ENCODE data around the gene FGD5. TPM values are rescaled to one million over a fixed set of nuclear protein-coding genes. Genes with fewer than 3 reads are reported as not detected.

The FGD5 gene
- total RNA-seq, 1 donor from 2014 or later, result 86.1 TPM

GRCh38 chr3:14789640-14790285 lies 29.0 kb upstream of the FGD5 start:
- no peak for DNase-seq (ENCODE audit: low read depth in 2 of 2)

- peak; percentile 76 to 86 for DNase-seq (ENCODE audit: low read depth in 2 of 2)
Observed at GRCh38 chr3:14791343-14791945, 27.3 kb upstream of the FGD5 start.

DNA sequence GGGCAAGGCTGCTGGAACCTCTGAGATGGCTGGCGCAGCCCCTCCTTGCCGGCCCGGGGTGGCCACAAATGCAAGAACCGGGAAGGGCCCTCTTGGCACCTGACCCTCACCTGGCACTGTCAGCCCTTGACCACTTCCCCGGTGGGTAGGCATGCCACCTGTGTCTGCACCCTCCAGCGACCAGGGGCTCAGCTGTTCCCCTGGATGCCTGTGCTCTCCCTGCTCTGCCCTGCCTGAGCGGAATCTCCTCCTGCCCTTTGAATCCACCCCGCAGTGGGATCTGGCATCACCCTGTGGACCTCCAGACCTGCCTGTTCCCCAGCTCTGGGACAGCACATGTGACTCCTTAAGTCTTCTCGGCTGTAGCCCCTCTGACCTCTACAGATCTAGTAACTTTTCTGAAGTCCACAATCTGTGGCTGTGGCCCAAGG lies 26.1 kb upstream of the FGD5 start:
- DNase-seq (ENCODE audit: low read depth in 2 of 2), result no peak

- peak; percentile 25 to 34 for DNase-seq (ENCODE audit: low read depth in 2 of 2)
Observed at GRCh38 chr3:14793126-14793857, 25.5 kb upstream of the FGD5 start.

GRCh38 chr3:14793858-14794234 lies 24.9 kb upstream of the FGD5 start:
- no peak for DNase-seq (ENCODE audit: low read depth in 2 of 2)

GRCh38 chr3:14794435-14794834 lies 24.3 kb upstream of the FGD5 start:
- DNase-seq (ENCODE audit: low read depth in 2 of 2), result no peak

- DNase-seq (ENCODE audit: low read depth in 2 of 2), result no peak
Observed at GRCh38 chr3:14795996-14796395, 22.8 kb upstream of the FGD5 start.

DNA sequence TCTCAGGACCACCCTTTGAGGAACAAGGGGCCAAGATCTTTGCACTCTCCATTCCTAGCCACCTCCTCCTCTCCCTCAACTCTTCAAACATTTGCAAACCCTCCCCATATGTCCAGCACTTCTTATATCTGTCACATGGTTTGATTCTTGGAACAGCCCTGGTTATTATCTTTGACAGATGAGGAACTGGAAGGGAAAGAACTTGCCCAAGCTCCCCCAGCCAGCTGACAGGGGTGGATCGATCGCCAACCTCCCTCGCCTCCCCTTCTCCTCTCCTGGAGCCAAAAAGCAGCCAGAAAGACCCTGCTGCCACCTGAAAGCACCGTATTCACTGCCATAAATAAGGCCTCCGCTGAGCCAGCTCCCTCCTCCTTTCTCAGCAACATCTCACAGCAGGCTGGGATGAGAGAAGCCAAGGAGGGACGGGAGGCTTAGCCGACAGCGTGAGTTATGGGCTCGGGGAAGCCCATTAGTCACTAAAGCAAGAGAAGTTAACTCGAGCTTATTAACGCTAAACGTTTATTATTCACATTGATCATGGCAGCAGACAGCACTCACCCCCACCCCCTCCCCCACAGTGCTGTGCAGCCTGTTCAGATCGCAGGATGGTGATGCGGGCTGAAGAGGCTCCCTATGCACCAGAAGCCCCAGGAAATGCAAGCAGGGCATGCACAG lies 22.2 kb upstream of the FGD5 start:
- no peak for DNase-seq (ENCODE audit: low read depth in 2 of 2)

GRCh38 chr3:14797731-14798130 lies 21.0 kb upstream of the FGD5 start:
- no peak for DNase-seq (ENCODE audit: low read depth in 2 of 2)

DNA sequence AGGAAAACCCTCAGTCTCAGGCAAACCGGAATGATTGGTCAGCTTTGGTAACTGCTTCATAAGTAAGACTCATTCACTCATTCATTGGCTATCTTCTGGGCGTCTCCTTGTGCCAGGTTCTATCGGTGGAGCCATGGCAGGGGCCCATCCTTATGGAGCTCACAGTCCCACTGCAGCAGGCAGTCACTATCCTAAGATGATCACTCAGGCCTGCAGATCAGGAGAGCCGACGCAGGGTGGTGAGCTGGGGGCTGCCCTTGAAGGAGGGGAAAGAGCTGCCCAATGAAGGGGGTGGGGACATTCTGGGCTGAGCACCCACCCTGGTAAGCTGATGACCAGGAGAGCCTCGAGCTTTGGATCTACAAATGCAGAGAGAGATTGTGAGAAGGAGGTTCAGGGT lies 20.5 kb upstream of the FGD5 start:
- no peak for DNase-seq (ENCODE audit: low read depth in 2 of 2)

DNA sequence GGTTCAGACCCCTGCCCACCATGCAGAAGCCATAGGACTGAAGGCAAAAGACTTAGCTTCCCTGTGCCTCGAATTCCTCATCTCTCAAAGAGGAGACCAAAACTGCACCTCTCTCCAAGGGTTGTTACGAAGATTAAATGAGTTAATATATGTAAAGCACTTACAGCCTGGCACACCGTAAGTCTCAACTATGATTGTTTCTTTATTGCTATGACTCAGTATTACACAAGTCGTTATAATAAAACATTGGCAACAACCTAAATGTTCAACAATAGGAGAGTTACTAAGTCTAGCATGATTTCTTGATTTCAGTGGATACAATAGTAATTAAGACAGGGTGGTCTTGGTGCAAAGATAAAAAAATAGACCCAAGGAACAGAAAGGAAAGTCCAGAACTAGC lies 19.6 kb upstream of the FGD5 start:
- DNase-seq (ENCODE audit: low read depth in 2 of 2), result peak in 1 of 2 donors; percentile 48

DNA sequence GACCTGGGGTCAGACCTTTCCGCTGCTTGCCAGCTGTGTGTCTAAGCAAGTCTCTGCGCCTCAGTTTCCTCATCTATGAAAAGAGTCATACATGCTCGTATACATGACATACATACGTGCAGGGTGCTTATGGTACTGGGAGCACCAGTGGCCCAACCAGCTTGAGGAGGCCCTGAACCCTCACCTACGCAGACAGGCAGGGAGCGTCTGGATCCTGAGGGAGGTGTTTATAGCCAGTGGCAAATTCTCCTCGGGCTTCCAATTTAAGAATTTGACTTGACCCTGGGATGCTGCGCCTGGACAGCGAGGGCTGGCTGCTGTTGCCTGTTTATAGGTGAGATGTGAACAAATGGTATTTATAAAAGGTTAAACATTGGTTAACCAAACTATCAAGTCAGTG lies 17.7 kb upstream of the FGD5 start:
- no peak for DNase-seq (ENCODE audit: low read depth in 2 of 2)

- DNase-seq (ENCODE audit: low read depth in 2 of 2), result no peak
Observed at GRCh38 chr3:14801668-14802380, 16.9 kb upstream of the FGD5 start.

GRCh38 chr3:14802381-14802731 lies 16.4 kb upstream of the FGD5 start:
- no peak for DNase-seq (ENCODE audit: low read depth in 2 of 2)

GRCh38 chr3:14803101-14803980 lies 15.4 kb upstream of the FGD5 start:
- peak; percentile 89 to 91 for DNase-seq (ENCODE audit: low read depth in 2 of 2)

DNA sequence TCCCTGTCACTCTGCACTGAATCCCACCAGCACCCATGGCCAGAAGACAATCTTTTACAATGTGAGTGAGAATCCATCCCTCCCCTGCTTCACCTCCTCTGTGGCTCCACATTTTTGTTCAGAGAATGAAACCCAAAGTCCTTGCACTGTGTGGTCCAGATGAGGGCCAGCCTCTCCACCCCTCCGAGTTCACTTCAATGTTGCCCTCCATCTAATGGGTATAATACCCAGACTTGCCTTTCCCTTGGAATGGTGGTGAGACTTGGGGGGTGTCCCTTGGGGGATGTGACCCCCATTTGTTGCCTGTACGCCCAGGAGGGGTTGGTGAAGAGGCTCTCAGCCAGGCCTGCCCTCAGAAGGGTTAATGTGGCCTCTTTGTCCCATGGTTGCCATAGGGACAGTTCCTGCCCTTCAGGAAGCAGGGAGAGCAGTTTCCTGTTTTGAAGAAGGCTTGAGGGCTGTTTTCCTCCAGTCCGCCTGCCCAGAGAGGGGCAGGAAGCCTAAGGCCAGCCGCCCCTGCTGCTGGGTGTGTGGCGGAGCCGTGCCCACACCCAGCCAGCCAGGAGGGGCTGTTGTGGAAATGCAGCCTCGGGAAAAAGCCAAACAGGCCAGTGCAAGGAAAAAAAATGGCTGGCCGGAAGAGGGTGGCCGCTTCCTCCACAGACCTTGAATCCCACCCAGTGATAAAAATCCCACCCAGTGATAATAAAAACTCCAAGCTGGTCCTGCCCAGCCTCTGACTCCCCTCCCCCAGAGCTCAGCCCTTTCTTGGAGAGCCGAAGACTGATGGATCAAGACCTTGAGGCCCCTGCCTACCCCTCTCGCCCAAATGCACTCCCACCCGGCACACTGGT lies 14.6 kb upstream of the FGD5 start:
- peak; percentile 92 to 96 for DNase-seq (ENCODE audit: low read depth in 2 of 2)

DNA sequence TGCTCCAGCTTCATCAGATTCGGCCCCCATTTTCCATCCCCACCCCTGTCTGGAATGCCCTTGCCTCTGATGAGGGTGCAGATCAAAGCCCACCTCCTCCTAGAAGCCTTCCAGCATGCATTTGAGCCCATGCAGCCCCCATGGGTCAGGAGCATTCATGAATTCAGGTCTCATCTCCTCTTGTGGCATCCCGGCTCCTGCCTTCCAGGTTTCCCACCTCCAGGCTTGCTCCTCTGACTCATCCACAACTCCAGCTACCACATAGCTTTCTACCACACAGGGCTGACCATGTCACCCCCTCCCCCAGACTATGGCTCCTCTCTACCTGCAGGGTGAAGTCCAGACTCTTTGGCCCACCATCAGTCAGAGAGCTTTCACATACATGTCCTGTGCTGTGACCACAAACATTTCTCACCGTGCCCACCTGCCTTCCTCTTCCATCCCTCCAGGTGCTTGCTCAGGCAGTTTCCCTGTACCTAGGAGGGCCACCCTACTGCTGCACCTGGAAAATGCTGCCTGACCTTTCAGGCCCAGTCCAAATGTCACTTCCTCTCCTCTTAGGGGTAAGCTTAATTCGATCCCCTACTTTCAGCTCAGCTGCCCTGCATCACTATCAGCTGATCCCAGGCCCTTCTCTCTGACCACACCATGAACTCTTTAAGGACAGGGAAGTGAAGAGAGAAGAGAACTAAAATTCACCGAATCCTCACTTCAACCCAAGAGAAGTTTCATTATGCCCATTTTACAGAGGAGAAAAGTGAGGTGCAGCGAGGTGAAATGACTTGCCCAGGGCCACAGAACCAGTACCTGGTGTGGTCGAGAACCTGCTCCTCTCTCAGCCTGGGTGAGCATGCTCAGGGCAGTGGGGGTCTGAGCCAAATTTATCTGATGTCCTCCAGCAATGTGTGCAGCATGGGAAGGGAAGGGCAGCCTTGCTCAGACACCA lies 13.7 kb upstream of the FGD5 start:
- DNase-seq (ENCODE audit: low read depth in 2 of 2), result peak; percentile 47 to 55

GRCh38 chr3:14805961-14806537 lies 12.7 kb upstream of the FGD5 start:
- no peak for DNase-seq (ENCODE audit: low read depth in 2 of 2)

Measured in lung microvascular endothelial cell (primary cell).